Lung (tissue), 12 donors: ENCODE measurements around the gene KCNG1. TPM values are rescaled to one million over a fixed set of nuclear protein-coding genes. Genes with fewer than 3 reads are reported as not detected.

Source experiments
- ATAC-seq: fragments of 200-7000 bp; cut with Tn5 transposase; one replicate; pipeline ENCODE4 v1.9.1; 2020; ENCODE audit warnings: moderate number of reproducible peaks; ENCODE audit not compliant: insufficient read depth, low FRiP score
- DNase-seq, 3 donors: peaks; one replicate each; pipeline ENCODE4 v3.0.0-alpha.2; 2013 to 2017
- H3K27ac ChIP-seq, 2 donors: one replicate each; pipeline ENCODE4 v1.5.1; 2013; ENCODE audit warnings: mild to moderate bottlenecking in 2 of 2, moderate library complexity in 2 of 2, control low read depth in 1 of 2, inconsistent platforms in 1 of 2, low read depth in 1 of 2, low read length in 1 of 2
- H3K27me3 ChIP-seq, 3 donors: one replicate each; pipeline ENCODE4 v1.5.1; 2013; ENCODE audit warnings: low read length in 2 of 3; ENCODE audit not compliant: control insufficient read depth in 3 of 3, insufficient read depth in 3 of 3
- H3K36me3 ChIP-seq, 4 donors: one replicate each; pipeline ENCODE4 v1.5.1; 2013; ENCODE audit warnings: low read length in 4 of 4, mild to moderate bottlenecking in 1 of 4, moderate library complexity in 1 of 4; ENCODE audit not compliant: control insufficient read depth in 4 of 4, insufficient read depth in 4 of 4
- H3K4me1 ChIP-seq, 5 donors: one replicate each; pipeline ENCODE4 v1.5.1; 2013; ENCODE audit warnings: low read length in 5 of 5, mild to moderate bottlenecking in 2 of 5, moderate library complexity in 1 of 5; ENCODE audit not compliant: control insufficient read depth in 5 of 5, insufficient read depth in 5 of 5
- H3K4me3 ChIP-seq: one replicate; pipeline ENCODE4 v1.5.1; 2013; ENCODE audit warnings: mild to moderate bottlenecking, control low read depth, moderate library complexity
- H3K9ac ChIP-seq, 2 donors: one replicate each; pipeline ENCODE4 v1.5.1; 2013; ENCODE audit warnings: low read length in 2 of 2, control low read depth in 1 of 2; ENCODE audit not compliant: insufficient read depth in 1 of 2
- H3K9me3 ChIP-seq, 4 donors: one replicate each; pipeline ENCODE4 v1.5.1; 2013; ENCODE audit warnings: low read length in 3 of 4, mild to moderate bottlenecking in 1 of 4, moderate library complexity in 1 of 4; ENCODE audit not compliant: control insufficient read depth in 4 of 4, insufficient read depth in 3 of 4
- WGBS, 2 donors: extraction: QIAGEN DNeasy Blood & Tissue Kit; methylation state at CpG; one replicate each; pipeline ENCODE4 v1.1.7; 2013; 5-methylcytosine and 5-hydroxymethylcytosine counted together
- polyA plus RNA-seq, 2 donors: library from polyadenylated mRNA; stranded (reverse); fragments of 200-250 nt; gene quantifications; one replicate each; pipeline ENCODE4 v1.2.1, GENCODE V29; 2013
- total RNA-seq, 2 donors: library from RNA; depleted of rRNA in 1 of 2; stranded (reverse); fragments of >200 nt in 1 of 2; gene quantifications; one replicate each; pipeline ENCODE4 v1.2.1, GENCODE V29; 2014 to 2021
- TF ChIP-seq, protein P1 (sequence below): IDR thresholded peaks from 2 replicates; pipeline ENCODE4 v1.5.1; 2012; ENCODE audit warnings: mild to moderate bottlenecking; ENCODE audit errors: control extremely low read depth, extremely low read depth
- donor health status: control.
- donor health status: control.
- donor health status: Bipolar disorder and iron deficiency.
- donor health status: healthy.
- donor health status: DM: yes; HTN: yes; CAD: no.

The KCNG1 gene
- total and polyA plus RNA-seq, 4 donors = 0.14 to 0.58 (median 0.42) TPM

DNA sequence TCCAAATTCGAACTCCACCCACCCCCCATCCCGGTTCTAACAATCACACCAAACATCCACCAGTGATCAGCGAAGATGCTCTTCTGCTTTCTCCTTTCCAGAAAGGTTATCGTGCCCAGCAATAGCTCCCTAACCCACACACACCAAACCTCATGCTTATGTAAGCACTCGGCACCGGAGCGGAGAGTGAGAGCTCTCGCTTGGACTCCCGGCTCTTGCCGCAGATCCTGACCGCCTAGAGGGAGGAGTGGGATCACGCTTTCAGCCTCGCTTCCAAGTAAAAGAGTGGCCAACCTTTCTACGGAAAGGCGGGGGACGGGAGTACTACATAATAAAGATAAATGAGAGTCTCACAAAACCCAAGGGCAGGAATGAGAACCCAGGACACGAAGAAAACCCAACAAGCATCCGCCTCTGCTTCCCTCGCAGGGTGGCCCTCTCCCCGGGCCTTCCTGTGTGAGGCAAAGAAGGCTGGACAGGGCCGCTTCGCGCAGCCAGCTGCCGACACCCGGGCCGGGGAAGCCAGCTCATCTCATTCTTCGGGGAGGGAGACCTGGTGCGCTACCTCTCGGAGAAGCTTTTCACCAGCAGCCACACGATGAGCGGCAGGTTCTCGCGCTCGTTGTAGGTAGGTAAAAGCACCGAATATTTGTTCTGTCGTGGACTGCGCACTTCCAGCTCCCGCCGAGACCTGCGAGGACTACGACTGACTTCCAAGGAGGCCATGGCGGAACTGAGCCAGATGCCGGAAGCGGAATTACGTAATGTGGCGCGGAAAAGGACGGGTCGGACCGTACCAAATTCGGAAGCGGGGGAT, 64.9 kb downstream of the KCNG1 start, which contains the start of gene DPM1:
Gene DPM1, minus strand, starts transcription at position 735 of the 817 bp plus-strand sequence. Its CDS starts 9 bp downstream, at position 726.
- Histone ChIP-seq H3K36me3 (peaks cover 0 to 3% (median under 1%) of the 10 kb centered on the region in 4 donors), H3K4me1 (peaks cover 8 to 27% (median 17%) of the 10 kb centered on the region in 5 donors), H3K27me3 (no peaks in the 10 kb centered on the region), H3K9me3 (no peaks in the 10 kb centered on the region), H3K27ac (peak within 1 kb of the TSS; percentile 54 to 96), H3K4me3 (peak within 1 kb of the TSS; percentile 93), H3K9ac (peak within 1 kb of the TSS; percentile 97 to 99)
- peak; percentile 92 for ATAC-seq
- WGBS, 2 donors = 0 to 1% methylated on average over 52 of the region's 52 CpGs
- TF ChIP-seq, protein P1, sequence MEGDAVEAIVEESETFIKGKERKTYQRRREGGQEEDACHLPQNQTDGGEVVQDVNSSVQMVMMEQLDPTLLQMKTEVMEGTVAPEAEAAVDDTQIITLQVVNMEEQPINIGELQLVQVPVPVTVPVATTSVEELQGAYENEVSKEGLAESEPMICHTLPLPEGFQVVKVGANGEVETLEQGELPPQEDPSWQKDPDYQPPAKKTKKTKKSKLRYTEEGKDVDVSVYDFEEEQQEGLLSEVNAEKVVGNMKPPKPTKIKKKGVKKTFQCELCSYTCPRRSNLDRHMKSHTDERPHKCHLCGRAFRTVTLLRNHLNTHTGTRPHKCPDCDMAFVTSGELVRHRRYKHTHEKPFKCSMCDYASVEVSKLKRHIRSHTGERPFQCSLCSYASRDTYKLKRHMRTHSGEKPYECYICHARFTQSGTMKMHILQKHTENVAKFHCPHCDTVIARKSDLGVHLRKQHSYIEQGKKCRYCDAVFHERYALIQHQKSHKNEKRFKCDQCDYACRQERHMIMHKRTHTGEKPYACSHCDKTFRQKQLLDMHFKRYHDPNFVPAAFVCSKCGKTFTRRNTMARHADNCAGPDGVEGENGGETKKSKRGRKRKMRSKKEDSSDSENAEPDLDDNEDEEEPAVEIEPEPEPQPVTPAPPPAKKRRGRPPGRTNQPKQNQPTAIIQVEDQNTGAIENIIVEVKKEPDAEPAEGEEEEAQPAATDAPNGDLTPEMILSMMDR = no peak
- DNase-seq = peak in 2 of 3 donors; percentile 38 to 90

DNA sequence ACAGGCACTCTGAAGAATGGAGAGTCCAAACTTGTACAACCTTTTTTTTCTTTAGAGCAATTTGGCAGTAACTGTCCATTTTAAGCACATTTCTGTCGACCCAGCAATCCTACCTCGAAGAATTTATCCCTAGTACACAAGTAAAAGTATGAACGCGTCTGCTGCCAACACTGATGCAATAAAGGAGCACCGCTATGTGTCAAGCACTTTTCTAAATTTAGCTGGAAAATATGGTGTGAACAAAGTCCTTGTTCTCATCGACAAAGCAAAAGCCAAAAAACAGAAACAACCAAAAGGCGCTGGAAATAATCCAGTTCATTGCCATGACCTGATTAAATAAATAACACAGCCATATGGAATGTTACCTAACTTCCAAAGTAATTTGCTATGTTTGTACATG, 65.6 kb downstream of the KCNG1 start:
- H3K36me3 ChIP-seq = peaks cover 0 to 6% (median under 1%) of the 10 kb centered on the region in 4 donors
- peak overlapping the region; percentile 97 to 99 for H3K9ac ChIP-seq
- H3K9me3 ChIP-seq = no peaks in the 10 kb centered on the region
- DNase-seq = peak in 1 of 3 donors; percentile 17
- no peak overlapping the region for H3K4me3 ChIP-seq
- TF ChIP-seq, protein P1 = no peak
- 18 to 22% methylated on average over 7 of the region's 7 CpGs for WGBS, 2 donors
- peaks cover 8 to 27% (median 17%) of the 10 kb centered on the region in 5 donors for H3K4me1 ChIP-seq
- no peak for ATAC-seq
- H3K27ac ChIP-seq = peak overlapping the region in 1 of 2 donors; percentile 54
- no peaks in the 10 kb centered on the region for H3K27me3 ChIP-seq

DNA sequence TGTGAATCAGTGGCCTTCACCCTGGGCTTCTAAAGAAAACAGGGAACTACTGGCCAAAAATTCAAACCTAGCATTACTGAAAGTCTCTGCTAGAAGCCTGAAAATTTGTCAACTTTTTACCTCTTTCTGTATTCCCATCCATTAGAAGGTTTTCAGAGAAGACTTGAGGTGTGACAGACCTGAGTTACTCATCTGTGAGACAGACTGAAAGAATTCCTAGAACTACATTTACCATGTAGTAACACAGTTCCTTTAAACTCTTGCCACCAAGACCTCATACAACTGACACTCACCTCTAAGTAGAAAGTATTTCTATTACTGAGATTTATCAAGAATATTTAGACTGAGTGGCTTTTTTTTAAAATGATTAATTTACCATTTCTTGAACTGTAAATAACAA, 69.1 kb downstream of the KCNG1 start:
- Histone ChIP-seq H3K9ac (no peak overlapping the region), H3K36me3 (peaks cover 7 to 19% (median 12%) of the 10 kb centered on the region in 4 donors), H3K27ac (no peak overlapping the region), H3K4me1 (peaks cover 0 to 14% (median 9%) of the 10 kb centered on the region in 5 donors), H3K4me3 (no peak overlapping the region), H3K27me3 (no peaks in the 10 kb centered on the region), H3K9me3 (no peaks in the 10 kb centered on the region)
- ATAC-seq (no peak), DNase-seq (no peak)
- TF ChIP-seq, protein P1 = no peak

Other genes starting within 250 kb of the KCNG1 start
- gene BCAS4, start 228.0 kb downstream of the KCNG1 start, total RNA-seq = 1 to 10 TPM; 4.7 to 5.7 TPM
- 1 to 10 TPM; 4.3 to 5.3 TPM for gene BCAS4, start 228.0 kb downstream of the KCNG1 start, polyA plus RNA-seq
- 10 to 100 TPM; 49.0 to 81.5 TPM for gene ADNP, start 91.7 kb downstream of the KCNG1 start, total RNA-seq
- 10 to 100 TPM; 18.0 to 33.9 TPM for gene ADNP, start 91.7 kb downstream of the KCNG1 start, polyA plus RNA-seq
- 10 to 100 TPM; 32.2 to 34.5 TPM for gene DPM1, start 64.6 kb downstream of the KCNG1 start, total RNA-seq
- gene DPM1, start 64.6 kb downstream of the KCNG1 start, polyA plus RNA-seq = 10 to 100 TPM; 27.9 to 57.3 TPM
- 1 to 10 TPM; 3.3 to 5.9 TPM for gene MOCS3, start 64.3 kb downstream of the KCNG1 start, total RNA-seq
- gene MOCS3, start 64.3 kb downstream of the KCNG1 start, polyA plus RNA-seq = 1 to 10 TPM; 1.8 to 3.4 TPM